Stomach (tissue), 9 donors: ENCODE measurements around the gene ARHGAP25. TPM values are rescaled to one million over a fixed set of nuclear protein-coding genes. Genes with fewer than 3 reads are reported as not detected.
A peak's percentile ranks its signal among the peaks of the same experiment; 100 is the strongest.

Experiments
- DNase-seq, 2 donors: peaks; one replicate each; pipeline versions ENCODE4 v3.0.0 to v3.0.0-alpha.2; 2013 to 2019
- H3K27ac ChIP-seq, 5 donors: fragments of 200-600 bp in 4 of 5; sonication (generic) in 4 of 5; one replicate each; pipeline ENCODE4 v1.5.1; 2013 to 2019; ENCODE audit warnings: mild to moderate bottlenecking in 1 of 5, moderate library complexity in 1 of 5
- H3K27me3 ChIP-seq, 3 donors: fragments of 200-600 bp; sonication (generic); one replicate each; pipeline ENCODE4 v1.5.1; 2017 to 2019; ENCODE audit warnings: mixed run types in 1 of 3
- H3K36me3 ChIP-seq, 4 donors: fragments of 200-600 bp; sonication (generic); 1 replicate in 3 of 4; 2 replicates in 1 of 4; pipeline ENCODE4 v1.5.1; 2016 to 2019
- H3K4me1 ChIP-seq, 4 donors: fragments of 200-600 bp; sonication (generic); one replicate each; pipeline ENCODE4 v1.5.1; 2016 to 2019
- H3K4me3 ChIP-seq, 4 donors: fragments of 200-600 bp; sonication (generic) in 3 of 4; one replicate each; pipeline ENCODE4 v1.5.1; 2016 to 2019; ENCODE audit warnings: mild to moderate bottlenecking in 1 of 4
- H3K9me3 ChIP-seq, 4 donors: fragments of 200-600 bp; sonication (generic); one replicate each; pipeline ENCODE4 v1.5.1; 2016 to 2019
- CTCF ChIP-seq, 7 experiments: fragments of 450-650 bp in 4 of 7; fragments of 200-600 bp in 3 of 7; sonication (generic) in 3 of 7; IDR thresholded peaks; one replicate each; pipeline ENCODE4 v1.5.1; 2016 to 2019; ENCODE audit warnings: antibody characterized with exemption in 7 of 7, control low read depth in 2 of 7, mild to moderate bottlenecking in 1 of 7
- EP300 ChIP-seq: sonication (generic); formaldehyde crosslinking; IDR thresholded peaks from one replicate; pipeline ENCODE4 v1.6.1; 2017; ENCODE audit warnings: antibody characterized with exemption
- POLR2A ChIP-seq, 4 donors: fragments of 450-650 bp; IDR thresholded peaks; one replicate each; pipeline ENCODE4 v1.6.1; 2016; ENCODE audit warnings: antibody characterized with exemption in 4 of 4, control low read depth in 2 of 4, mild to moderate bottlenecking in 1 of 4, moderate library complexity in 1 of 4
- POLR2AphosphoS5 ChIP-seq, 3 donors: sonication (generic); formaldehyde crosslinking; IDR thresholded peaks; one replicate each; pipeline ENCODE4 v1.6.1; 2016; ENCODE audit warnings: antibody characterized with exemption in 3 of 3
- WGBS, 5 donors: extraction: QIAGEN DNeasy Blood & Tissue Kit in 3 of 5; methylation state at CpG; one replicate each; pipeline versions ENCODE4 v1.1.5 to v1.1.7; 2013 to 2018; 5-methylcytosine and 5-hydroxymethylcytosine counted together
- intact Hi-C: fragments of 100-400 bp; cut with DNase I; formaldehyde crosslinking; loops from one replicate; pipeline ENCODE4 v1.15.1; 2023; ENCODE audit warnings: low total_unique reads
- polyA plus RNA-seq, 3 donors: library from polyadenylated mRNA; stranded (reverse); fragments of 200-250 nt; gene quantifications; one replicate each; pipeline ENCODE4 v1.2.3, GENCODE V29; 2013
- total RNA-seq, 5 donors: library from RNA; depleted of rRNA; stranded (reverse); fragments of >200 nt; gene quantifications; one replicate each; pipeline versions ENCODE4 v1.1.0 to v1.2.3, GENCODE V29; 2014 to 2016
- donor health status: healthy with polysubstance abuse.
- donor health status: Bipolar disorder and iron deficiency.
- donor health status: healthy.

The ARHGAP25 gene
- total and polyA plus RNA-seq, 8 donors: 0.29 to 17.1 (median 4.0) TPM; not detected in 1

- Histone ChIP-seq H3K27ac (no peak overlapping the region), H3K36me3 (no peaks in the 10 kb centered on the region), H3K9me3 (no peaks in the 10 kb centered on the region), H3K27me3 (no peaks in the 10 kb centered on the region), H3K4me3 (no peak overlapping the region), H3K4me1 (peaks cover 0 to 28% (median 11%) of the 10 kb centered on the region in 4 donors)
- DNase-seq: no peak
- 79 to 95% (median 84%) methylated on average over 2 of the region's 2 CpGs for WGBS, 5 donors
- TF ChIP-seq CTCF (IDR thresholded peaks at IDR 0.05) (no peak), EP300 (no peak), POLR2AphosphoS5 (IDR thresholded peaks at IDR 0.05) (no peak), POLR2A (IDR thresholded peaks at IDR 0.05) (no peak)
- intact Hi-C loops: no loop called here
These were observed 21.6 kb downstream of the ARHGAP25 start for GRCh38 chr2:68756178-68756577.

DNA sequence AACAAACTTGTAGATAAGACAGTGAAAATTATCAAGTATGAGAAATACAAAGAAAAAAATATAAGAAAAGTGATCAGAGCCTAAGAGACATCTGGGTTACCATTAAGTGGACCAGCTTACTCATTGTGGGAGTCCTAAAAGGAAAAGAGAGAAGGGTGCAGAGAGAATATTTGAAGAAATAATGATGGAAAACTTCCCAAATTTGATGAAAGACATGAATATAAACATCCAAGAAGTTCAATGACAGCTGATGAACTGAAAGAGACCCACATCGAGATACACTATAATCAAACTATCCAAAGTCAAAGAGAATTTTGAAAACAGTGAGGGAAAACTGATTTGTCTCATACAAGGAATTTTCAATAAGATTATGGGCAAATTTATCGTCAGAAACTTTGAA lies 22.5 kb downstream of the ARHGAP25 start:
- intact Hi-C loops: no loop called here
- H3K27ac ChIP-seq: no peak overlapping the region
- peaks cover 0 to 19% (median 4%) of the 10 kb centered on the region in 4 donors for H3K4me1 ChIP-seq
- H3K36me3 ChIP-seq: no peaks in the 10 kb centered on the region
- no peak for DNase-seq
- no peak for TF ChIP-seq POLR2A (IDR thresholded peaks at IDR 0.05)
- no peak for TF ChIP-seq EP300
- TF ChIP-seq POLR2AphosphoS5 (IDR thresholded peaks at IDR 0.05): no peak
- no peak for TF ChIP-seq CTCF (IDR thresholded peaks at IDR 0.05)
- no peak overlapping the region for H3K4me3 ChIP-seq
- WGBS, 5 donors: 69 to 98% (median 93%) methylated on average over 2 of the region's 2 CpGs
- H3K9me3 ChIP-seq: no peaks in the 10 kb centered on the region
- no peaks in the 10 kb centered on the region for H3K27me3 ChIP-seq

GRCh38 chr2:68762100-68762499 lies 27.5 kb downstream of the ARHGAP25 start:
- intact Hi-C loops: no loop called here
- Histone ChIP-seq H3K27me3 (no peaks in the 10 kb centered on the region), H3K27ac (peak overlapping the region in 3 of 5 donors; percentile 21 to 48 (median 36)), H3K9me3 (no peaks in the 10 kb centered on the region), H3K36me3 (no peaks in the 10 kb centered on the region), H3K4me1 (peaks cover 0 to 48% (median 22%) of the 10 kb centered on the region in 4 donors), H3K4me3 (no peak overlapping the region)
- TF ChIP-seq EP300 (no peak), POLR2A (IDR thresholded peaks at IDR 0.05) (no peak), CTCF (IDR thresholded peaks at IDR 0.05) (no peak), POLR2AphosphoS5 (IDR thresholded peaks at IDR 0.05) (no peak)
- WGBS, 5 donors: 72 to 91% (median 79%) methylated on average over 2 of the region's 2 CpGs
- DNase-seq: no peak

DNA sequence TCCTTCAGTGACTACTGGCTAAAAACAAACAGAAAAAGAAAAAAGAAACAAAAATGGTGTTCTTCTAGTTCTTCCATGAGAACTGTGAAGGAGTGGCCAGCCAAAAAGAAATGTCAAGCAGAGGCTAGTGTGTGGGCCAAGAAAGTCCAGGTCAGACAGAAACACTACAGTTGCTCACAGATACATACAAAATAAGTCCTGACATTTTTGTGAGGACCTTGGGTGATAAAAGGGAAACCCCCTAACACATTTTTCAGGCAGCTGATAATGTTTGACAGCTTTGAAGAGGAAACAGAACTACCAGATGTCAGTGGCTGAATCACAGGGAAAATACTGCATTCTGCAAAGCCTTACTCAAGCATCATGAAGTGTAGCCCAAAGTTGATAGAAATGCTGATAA lies 28.1 kb downstream of the ARHGAP25 start:
- Histone ChIP-seq H3K9me3 (no peaks in the 10 kb centered on the region), H3K4me3 (no peak overlapping the region), H3K27ac (peak overlapping the region in 3 of 5 donors; percentile 21 to 48 (median 36)), H3K4me1 (peaks cover 0 to 54% (median 22%) of the 10 kb centered on the region in 4 donors), H3K36me3 (no peaks in the 10 kb centered on the region), H3K27me3 (no peaks in the 10 kb centered on the region)
- intact Hi-C loops: no loop called here
- no peak for TF ChIP-seq CTCF (IDR thresholded peaks at IDR 0.05)
- TF ChIP-seq POLR2AphosphoS5 (IDR thresholded peaks at IDR 0.05): no peak
- no peak for TF ChIP-seq POLR2A (IDR thresholded peaks at IDR 0.05)
- no peak for TF ChIP-seq EP300
- peak in 1 of 2 donors; percentile 47 for DNase-seq
